Measurements from ENCODE around the gene MAB21L3.

Gene MAB21L3

GRCh38 chr1:116147114-116147510 is 35.9 kb downstream of the MAB21L3 start:
- H3K4me3 ChIP-seq (ENCODE audit: low read depth, low read length): no peak overlapping the region
- TF ChIP-seq, protein P1, sequence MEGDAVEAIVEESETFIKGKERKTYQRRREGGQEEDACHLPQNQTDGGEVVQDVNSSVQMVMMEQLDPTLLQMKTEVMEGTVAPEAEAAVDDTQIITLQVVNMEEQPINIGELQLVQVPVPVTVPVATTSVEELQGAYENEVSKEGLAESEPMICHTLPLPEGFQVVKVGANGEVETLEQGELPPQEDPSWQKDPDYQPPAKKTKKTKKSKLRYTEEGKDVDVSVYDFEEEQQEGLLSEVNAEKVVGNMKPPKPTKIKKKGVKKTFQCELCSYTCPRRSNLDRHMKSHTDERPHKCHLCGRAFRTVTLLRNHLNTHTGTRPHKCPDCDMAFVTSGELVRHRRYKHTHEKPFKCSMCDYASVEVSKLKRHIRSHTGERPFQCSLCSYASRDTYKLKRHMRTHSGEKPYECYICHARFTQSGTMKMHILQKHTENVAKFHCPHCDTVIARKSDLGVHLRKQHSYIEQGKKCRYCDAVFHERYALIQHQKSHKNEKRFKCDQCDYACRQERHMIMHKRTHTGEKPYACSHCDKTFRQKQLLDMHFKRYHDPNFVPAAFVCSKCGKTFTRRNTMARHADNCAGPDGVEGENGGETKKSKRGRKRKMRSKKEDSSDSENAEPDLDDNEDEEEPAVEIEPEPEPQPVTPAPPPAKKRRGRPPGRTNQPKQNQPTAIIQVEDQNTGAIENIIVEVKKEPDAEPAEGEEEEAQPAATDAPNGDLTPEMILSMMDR (IDR thresholded peaks at IDR 0.05; ENCODE audit: borderline replicate concordance, insufficient read depth, low read depth, low read length): no peak

DNA sequence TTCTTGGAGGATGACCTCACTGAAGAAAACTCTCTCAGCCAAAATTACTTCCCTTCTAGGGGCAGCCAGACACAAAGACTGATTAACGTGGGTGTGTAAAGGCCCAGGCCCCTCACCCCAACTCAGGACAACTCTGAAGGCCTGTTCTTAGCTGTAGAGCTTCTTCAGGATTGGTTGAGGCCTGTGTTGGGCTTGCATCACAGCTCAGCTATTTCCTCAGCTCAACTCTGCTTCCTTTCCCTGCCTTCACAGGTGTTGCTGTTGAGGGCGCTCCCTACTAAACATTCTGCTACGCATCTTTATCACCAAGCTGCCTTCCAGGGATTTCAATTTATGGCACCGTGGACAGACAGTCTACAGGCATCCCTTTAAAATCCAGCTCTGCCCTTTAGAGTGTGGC is 36.8 kb downstream of the MAB21L3 start:
- TF ChIP-seq, protein P1 (IDR thresholded peaks at IDR 0.05; ENCODE audit: borderline replicate concordance, insufficient read depth, low read depth, low read length): no peak
- H3K4me3 ChIP-seq (ENCODE audit: low read depth, low read length): no peak overlapping the region

DNA sequence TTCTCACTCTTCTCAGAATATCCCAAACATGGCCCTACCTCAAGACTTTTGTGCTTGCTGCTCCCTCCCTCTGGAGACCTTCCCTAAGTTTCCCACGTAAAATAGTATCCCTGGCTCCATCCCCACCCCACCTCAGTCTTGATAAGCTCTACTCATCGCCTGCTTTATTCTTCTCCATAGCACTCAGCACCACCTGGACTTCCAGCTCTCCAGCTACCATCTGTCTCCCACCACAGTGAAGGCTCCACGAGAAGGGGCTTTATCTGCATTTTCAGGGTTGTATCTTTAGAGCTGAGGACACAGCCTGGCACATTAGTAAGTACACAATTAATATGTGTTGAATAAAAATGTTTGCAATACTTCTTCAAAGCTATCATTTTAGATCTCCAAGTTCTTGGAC is 37.8 kb downstream of the MAB21L3 start:
- H3K4me3 ChIP-seq (ENCODE audit: low read depth, low read length): no peak overlapping the region
- TF ChIP-seq, protein P1 (IDR thresholded peaks at IDR 0.05; ENCODE audit: borderline replicate concordance, insufficient read depth, low read depth, low read length): no peak

DNA sequence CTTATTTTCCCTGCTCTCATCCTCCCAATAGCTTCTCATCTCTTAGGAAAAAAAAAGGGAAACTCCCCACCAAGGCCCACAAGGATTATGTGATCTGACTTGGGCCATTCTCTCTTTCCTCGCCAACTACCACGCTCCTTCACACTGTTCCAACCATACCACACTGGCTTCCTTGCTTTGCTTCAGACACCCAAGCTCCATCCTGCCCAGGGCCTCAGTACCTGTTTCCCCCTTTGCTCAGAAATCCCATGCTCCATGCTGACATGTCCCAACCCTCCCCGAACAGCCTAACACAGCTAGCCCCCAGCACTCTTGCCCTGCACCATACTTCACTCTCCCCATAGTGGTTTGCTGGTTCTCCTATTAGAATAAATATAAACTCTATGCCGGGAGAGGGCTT is 39.2 kb downstream of the MAB21L3 start:
- TF ChIP-seq, protein P1 (IDR thresholded peaks at IDR 0.05; ENCODE audit: borderline replicate concordance, insufficient read depth, low read depth, low read length): no peak
- H3K4me3 ChIP-seq (ENCODE audit: low read depth, low read length): no peak overlapping the region

DNA sequence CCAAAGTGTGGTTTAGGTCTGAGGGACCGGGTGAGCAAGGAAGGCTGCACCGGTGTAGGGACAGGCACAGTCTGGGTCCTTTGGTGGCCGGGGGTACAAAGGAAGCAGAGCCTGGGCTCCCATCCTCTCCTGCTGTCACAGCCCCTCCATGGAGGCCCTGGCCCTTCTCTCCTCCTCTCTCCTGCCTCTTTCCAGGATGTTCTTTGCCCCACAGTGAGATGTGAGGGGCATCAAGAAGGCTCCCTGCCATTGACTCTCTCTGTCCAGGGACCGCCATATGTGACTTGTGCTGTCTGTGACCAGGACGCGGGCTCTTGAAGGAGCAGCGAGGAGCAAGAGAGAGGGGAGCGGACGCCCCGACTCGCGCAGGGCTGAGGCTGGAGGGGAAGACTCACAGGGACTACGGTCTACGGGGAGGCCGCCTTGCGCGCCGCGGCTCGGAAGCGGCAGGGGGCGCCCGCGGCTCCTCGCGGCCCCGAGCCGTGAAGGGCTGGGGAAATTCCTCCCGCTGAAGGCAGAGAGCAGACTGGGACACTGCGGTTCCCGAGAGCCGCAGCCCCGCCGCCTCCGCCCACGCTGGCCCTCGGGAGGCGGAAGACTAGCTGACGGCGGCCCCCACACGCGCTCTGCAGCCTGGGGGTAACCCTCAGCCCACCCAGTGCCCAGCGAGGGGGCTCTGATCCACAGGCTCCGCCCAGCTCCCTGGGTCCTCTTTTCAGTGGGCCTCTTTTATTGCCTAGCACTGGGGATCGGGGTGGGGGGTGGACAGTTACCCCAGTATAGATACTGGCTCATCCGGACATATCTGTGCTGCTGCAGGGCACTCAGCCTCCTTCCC is 40.8 kb downstream of the MAB21L3 start:
- no peak overlapping the region for H3K4me3 ChIP-seq (ENCODE audit: low read depth, low read length)

GRCh38 chr1:116152577-116152943 is 41.4 kb downstream of the MAB21L3 start:
- H3K4me3 ChIP-seq (ENCODE audit: low read depth, low read length): no peak overlapping the region
- TF ChIP-seq, protein P1 (IDR thresholded peaks at IDR 0.05; ENCODE audit: borderline replicate concordance, insufficient read depth, low read depth, low read length): no peak

More for the DNA sequence above, 40.8 kb downstream of the MAB21L3 start:
- TF ChIP-seq, protein P1 (IDR thresholded peaks at IDR 0.05; ENCODE audit: borderline replicate concordance, insufficient read depth, low read depth, low read length): peak; percentile 95

All from GM12875 (cell line).